IMR-90 (cell line): Measurements from ENCODE around the gene CDRT15L2. TPM values are rescaled to one million over a fixed set of nuclear protein-coding genes. Genes with fewer than 3 reads are reported as not detected.
"Not testable (repeated sequence)": the region's sequence is repeated elsewhere in the genome, so short reads cannot be mapped to it uniquely, and the experiment has no call there.

ENCODE experiments used
- ATAC-seq: fragments of 200-7000 bp; cut with Tn5 transposase; 2 replicates; pipeline ENCODE4 v1.9.1; 2020; ENCODE audit warnings: low read depth, mild to moderate bottlenecking, moderate library complexity
- BruUV-seq: library from RNA; stranded (reverse); fragments of 400-500 nt; replicated peaks from 2 replicates; lab custom pipeline; 2021; lab: Mats Ljungman, UMichigan
- CTCF ChIA-PET: fragments of 300-600 bp; formaldehyde crosslinking; extraction: SDS; loops from one replicate; lab custom pipeline; 2021; ENCODE audit warnings: antibody characterized with exemption; lab: Yijun Ruan, JAX
- POLR2A ChIA-PET: fragments of 300-600 bp; sonication (Branson Sonifier 250); formaldehyde crosslinking; loops from one replicate; lab custom pipeline; 2022; ENCODE audit warnings: antibody characterized with exemption; ENCODE audit not compliant: unreplicated experiment; lab: Charles Lee
- DNase-seq: peaks from one replicate; pipeline ENCODE4 v3.0.0; 2013
- H2AFZ ChIP-seq: replicated peaks from 2 replicates; pipeline ENCODE3; 2013; ENCODE audit warnings: low read length, mild to moderate bottlenecking; ENCODE audit not compliant: poor library complexity
- H2AK5ac ChIP-seq: 2 replicates; pipeline ENCODE4 v1.6.1; 2013; ENCODE audit warnings: low read depth, low read length, inconsistent platforms
- H2AK9ac ChIP-seq: replicated peaks from 2 replicates; pipeline ENCODE3; 2013; ENCODE audit warnings: mild to moderate bottlenecking, low read depth, low read length, moderate library complexity; ENCODE audit not compliant: poor library complexity
- H2BK120ac ChIP-seq: 2 replicates; pipeline ENCODE4 v1.6.1; 2013; ENCODE audit warnings: low read depth, low read length, inconsistent platforms
- H2BK15ac ChIP-seq: 3 replicates; pipeline ENCODE4 v1.6.1; 2013; ENCODE audit warnings: low read depth, low read length, inconsistent platforms
- H2BK20ac ChIP-seq: 2 replicates; pipeline ENCODE4 v1.6.1; 2013; ENCODE audit warnings: low read depth, mild to moderate bottlenecking, inconsistent platforms, low read length, moderate library complexity
- H2BK5ac ChIP-seq: 2 replicates; pipeline ENCODE4 v1.6.1; 2013; ENCODE audit warnings: mild to moderate bottlenecking, low read depth, low read length, inconsistent platforms; ENCODE audit not compliant: poor library complexity, severe bottlenecking
- H3K14ac ChIP-seq: replicated peaks from 2 replicates; pipeline ENCODE4 v1.6.1; 2013; ENCODE audit warnings: low read depth, low read length, inconsistent platforms
- H3K18ac ChIP-seq: 2 replicates; pipeline ENCODE4 v1.6.1; 2013; ENCODE audit warnings: low read depth, low read length, control low read depth
- H3K23ac ChIP-seq: 2 replicates; pipeline ENCODE4 v1.6.1; 2013; ENCODE audit warnings: low read depth, low read length, inconsistent platforms
- H3K27ac ChIP-seq: 2 replicates; pipeline ENCODE4 v1.5.1; 2013; ENCODE audit warnings: mild to moderate bottlenecking, control low read depth, low read length; ENCODE audit not compliant: insufficient read depth
- H3K27me3 ChIP-seq: 2 replicates; pipeline ENCODE4 v1.6.1; 2013; ENCODE audit warnings: low read length; ENCODE audit not compliant: control insufficient read depth, insufficient read depth
- H3K36me3 ChIP-seq: 2 replicates; pipeline ENCODE4 v1.6.1; 2013; ENCODE audit warnings: low read length, mixed read lengths; ENCODE audit not compliant: control insufficient read depth, insufficient read depth
- H3K4ac ChIP-seq: 2 replicates; pipeline ENCODE4 v1.6.1; 2013; ENCODE audit warnings: low read depth, low read length, inconsistent platforms
- H3K4me1 ChIP-seq: 2 replicates; pipeline ENCODE4 v1.6.1; 2013; ENCODE audit warnings: low read length, mixed read lengths; ENCODE audit not compliant: control insufficient read depth, insufficient read depth
- H3K4me2 ChIP-seq: 2 replicates; pipeline ENCODE4 v1.6.1; 2013; ENCODE audit warnings: low read depth, mild to moderate bottlenecking, control low read depth, low read length, moderate library complexity
- H3K4me3 ChIP-seq: 2 replicates; pipeline ENCODE4 v1.5.1; 2013; ENCODE audit warnings: low read depth, mild to moderate bottlenecking, control low read depth, low read length, moderate library complexity; ENCODE audit not compliant: insufficient read depth
- H3K56ac ChIP-seq: 2 replicates; pipeline ENCODE4 v1.6.1; 2013; ENCODE audit warnings: low read length, inconsistent platforms; ENCODE audit not compliant: insufficient read depth; ENCODE audit errors: extremely low read depth
- H3K79me1 ChIP-seq, 2 experiments: 2 replicates each; pipeline ENCODE4 v1.6.1; 2013; ENCODE audit warnings: low read length in 2 of 2, inconsistent platforms in 1 of 2, low read depth in 1 of 2
- H3K9ac ChIP-seq: 2 replicates; pipeline ENCODE4 v1.6.1; 2013; ENCODE audit warnings: low read depth, low read length, control low read depth
- H3K9me1 ChIP-seq: 2 replicates; pipeline ENCODE4 v1.6.1; 2013; ENCODE audit warnings: low read length, inconsistent platforms; ENCODE audit not compliant: insufficient read depth
- H3K9me3 ChIP-seq: 2 replicates; pipeline ENCODE4 v1.6.1; 2013; ENCODE audit warnings: low read length; ENCODE audit not compliant: control insufficient read depth, insufficient read depth
- H4K20me1 ChIP-seq: 2 replicates; pipeline ENCODE4 v1.6.1; 2013; ENCODE audit warnings: low read length, inconsistent platforms; ENCODE audit not compliant: insufficient read depth
- H4K5ac ChIP-seq: 2 replicates; pipeline ENCODE4 v1.6.1; 2013; ENCODE audit warnings: mild to moderate bottlenecking, low read depth, low read length, control low read depth
- H4K8ac ChIP-seq, 2 experiments: 2 replicates each; pipeline ENCODE4 v1.6.1; 2013; ENCODE audit warnings: low read depth in 2 of 2, low read length in 2 of 2, control low read depth in 1 of 2, inconsistent platforms in 1 of 2
- H4K91ac ChIP-seq: 2 replicates; pipeline ENCODE4 v1.6.1; 2013; ENCODE audit warnings: low read depth, low read length, inconsistent platforms; ENCODE audit not compliant: insufficient read depth
- BHLHE40 ChIP-seq: fragments of 150-350 bp; IDR thresholded peaks from 2 replicates; pipeline ENCODE4 v1.6.1; 2016; ENCODE audit warnings: mild to moderate bottlenecking, low read depth, low read length
- FOS ChIP-seq: fragments of 150-350 bp; IDR thresholded peaks from 2 replicates; pipeline ENCODE4 v1.6.1; 2016; ENCODE audit warnings: low read depth, low read length
- MAFK ChIP-seq: IDR thresholded peaks from 2 replicates; pipeline ENCODE4 v1.6.1; 2012; ENCODE audit warnings: low read depth, low read length, improper control_type of control experiment
- MAZ ChIP-seq: IDR thresholded peaks from 2 replicates; pipeline ENCODE4 v1.6.1; 2012; ENCODE audit warnings: low read depth, mild to moderate bottlenecking, low read length, improper control_type of control experiment, moderate library complexity, borderline replicate concordance
- RAD21 ChIP-seq: IDR thresholded peaks from 2 replicates; pipeline ENCODE4 v1.6.1; 2012; ENCODE audit warnings: low read length, improper control_type of control experiment
- USF2 ChIP-seq: fragments of 150-350 bp; IDR thresholded peaks from 2 replicates; pipeline ENCODE4 v1.6.1; 2017; ENCODE audit warnings: mild to moderate bottlenecking, antibody characterized with exemption, low read length, low read depth
- WGBS, 2 experiments: methylation state at CpG; one replicate each; pipeline versions ENCODE4 v1.1.5 to v1.1.7; 2013; ENCODE audit warnings: missing lambda C conversion rate in 2 of 2; ENCODE audit not compliant: insufficient read length in 1 of 2; ENCODE audit errors: extremely low coverage in 2 of 2; 5-methylcytosine and 5-hydroxymethylcytosine counted together
- dilution Hi-C: fragments of 300-500 bp; cut with HindIII; formaldehyde crosslinking; loops from one replicate; pipeline ENCODE4 v1.14.3; 2018; ENCODE audit warnings: low sequenced_read_pairs; ENCODE audit not compliant: unreplicated experiment
- in situ Hi-C: fragments of 300-500 bp; cut with MboI; formaldehyde crosslinking; loops from 3 replicates; pipeline ENCODE4 v1.14.3; 2019; ENCODE audit warnings: low sequenced_read_pairs, inconsistent platforms, mixed read lengths
- intact Hi-C: fragments of 100-400 bp; cut with micrococcal nuclease; formaldehyde crosslinking; loops from 2 replicates; pipeline ENCODE4 v1.10.0; 2022
- polyA plus RNA-seq, 3 experiments: library from polyadenylated mRNA; depleted of rRNA; stranded (reverse); fragments of >200 nt; gene quantifications; 2 replicates each; pipeline ENCODE4 v1.2.3, GENCODE V29; 2012; ENCODE audit warnings: low replicate concordance in 1 of 3
- total RNA-seq: library from RNA; depleted of rRNA; stranded (reverse); fragments of >200 nt; gene quantifications from 2 replicates; pipeline ENCODE4 v1.2.3, GENCODE V29; 2012
- TF ChIP-seq, protein P1 (sequence below): conservative IDR thresholded peaks from 2 replicates; pipeline ENCODE4 v1.5.1; 2012; ENCODE audit warnings: mild to moderate bottlenecking, low read depth, low read length, improper control_type of control experiment

CDRT15L2 gene
- total and polyA plus RNA-seq, 2 of the 4 experiments (the other 2 are of a cell fraction), result not detected

- intact Hi-C loops (no loop called here), in situ Hi-C loops (no loop called here), dilution Hi-C loops (no loop called here)
- no peak overlapping the region for H3K9ac ChIP-seq
- H2BK15ac ChIP-seq, result no peak overlapping the region
- no peaks in the 10 kb centered on the region for H4K20me1 ChIP-seq
- ChIA-PET CTCF (no interaction called here), POLR2A (no interaction called here)
- TF ChIP-seq, protein P1, sequence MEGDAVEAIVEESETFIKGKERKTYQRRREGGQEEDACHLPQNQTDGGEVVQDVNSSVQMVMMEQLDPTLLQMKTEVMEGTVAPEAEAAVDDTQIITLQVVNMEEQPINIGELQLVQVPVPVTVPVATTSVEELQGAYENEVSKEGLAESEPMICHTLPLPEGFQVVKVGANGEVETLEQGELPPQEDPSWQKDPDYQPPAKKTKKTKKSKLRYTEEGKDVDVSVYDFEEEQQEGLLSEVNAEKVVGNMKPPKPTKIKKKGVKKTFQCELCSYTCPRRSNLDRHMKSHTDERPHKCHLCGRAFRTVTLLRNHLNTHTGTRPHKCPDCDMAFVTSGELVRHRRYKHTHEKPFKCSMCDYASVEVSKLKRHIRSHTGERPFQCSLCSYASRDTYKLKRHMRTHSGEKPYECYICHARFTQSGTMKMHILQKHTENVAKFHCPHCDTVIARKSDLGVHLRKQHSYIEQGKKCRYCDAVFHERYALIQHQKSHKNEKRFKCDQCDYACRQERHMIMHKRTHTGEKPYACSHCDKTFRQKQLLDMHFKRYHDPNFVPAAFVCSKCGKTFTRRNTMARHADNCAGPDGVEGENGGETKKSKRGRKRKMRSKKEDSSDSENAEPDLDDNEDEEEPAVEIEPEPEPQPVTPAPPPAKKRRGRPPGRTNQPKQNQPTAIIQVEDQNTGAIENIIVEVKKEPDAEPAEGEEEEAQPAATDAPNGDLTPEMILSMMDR, result no peak
- no peak for TF ChIP-seq USF2
- TF ChIP-seq RAD21, result no peak
- TF ChIP-seq MAFK, result no peak
- TF ChIP-seq BHLHE40, result no peak
- no peak for TF ChIP-seq FOS
- TF ChIP-seq MAZ, result no peak
- H4K8ac ChIP-seq, result no peak overlapping the region
- H3K4me2 ChIP-seq, result no peak overlapping the region
- no peak overlapping the region for H2AFZ ChIP-seq
- no CpG with 5 or more reads among the region's 3 CpGs for WGBS, 2 experiments
- H3K4me1 ChIP-seq, result no peaks in the 10 kb centered on the region
- no peak overlapping the region for H2BK120ac ChIP-seq
- H2AK9ac ChIP-seq, result no peak overlapping the region
- H3K27ac ChIP-seq, result no peak overlapping the region
- no peaks in the 10 kb centered on the region for H3K9me3 ChIP-seq
- H3K23ac ChIP-seq, result no peak overlapping the region
- no peaks in the 10 kb centered on the region for H3K79me1 ChIP-seq
- H2AK5ac ChIP-seq, result no peak overlapping the region
- H3K9me1 ChIP-seq, result no peaks in the 10 kb centered on the region; the same call in 1 of the 2 replicates
- no peak overlapping the region for H2BK20ac ChIP-seq
- H3K4ac ChIP-seq, result no peak overlapping the region
- H2BK5ac ChIP-seq, result no peak overlapping the region
- H3K36me3 ChIP-seq, result no peaks in the 10 kb centered on the region
- H3K14ac ChIP-seq, result no peak overlapping the region
- DNase-seq, result no peak
- no peak overlapping the region for H4K91ac ChIP-seq
- H3K27me3 ChIP-seq, result peaks cover 11% of the 10 kb centered on the region; the same call in 1 of the 2 replicates
- H3K4me3 ChIP-seq, result no peak overlapping the region
- no peak overlapping the region for H3K56ac ChIP-seq
- no TSS peak for BruUV-seq
- no peak for ATAC-seq
- H4K5ac ChIP-seq, result no peak overlapping the region
- no peak overlapping the region for H3K18ac ChIP-seq
These were observed 16.9 kb upstream of the CDRT15L2 start for GRCh38 chr17:20562587-20562986.

- H2AK9ac ChIP-seq, POLR2A ChIA-PET, H2AFZ ChIP-seq, H3K9me1 ChIP-seq, BruUV-seq, H3K18ac ChIP-seq, H3K14ac ChIP-seq, H2BK5ac ChIP-seq, H2AK5ac ChIP-seq, H3K9me3 ChIP-seq, in situ Hi-C loops, H3K4ac ChIP-seq, H4K91ac ChIP-seq, H3K23ac ChIP-seq, intact Hi-C loops, H2BK120ac ChIP-seq, H3K4me1 ChIP-seq, CTCF ChIA-PET, H3K27me3 ChIP-seq, H3K27ac ChIP-seq, H4K20me1 ChIP-seq, dilution Hi-C loops, H3K56ac ChIP-seq, H4K8ac ChIP-seq, H3K79me1 ChIP-seq, H3K9ac ChIP-seq, ATAC-seq, DNase-seq, H4K5ac ChIP-seq, H3K36me3 ChIP-seq, H3K4me3 ChIP-seq, H2BK15ac ChIP-seq, H3K4me2 ChIP-seq, H2BK20ac ChIP-seq: not testable (repeated sequence)
- WGBS, 2 experiments, result no CpG with 5 or more reads among the region's 5 CpGs
These were observed 14.3 kb upstream of the CDRT15L2 start for GRCh38 chr17:20565245-20565644.
